SJSA1 (cell line): ENCODE measurements around the gene KRTAP10-5. TPM values are rescaled to one million over a fixed set of nuclear protein-coding genes. Genes with fewer than 3 reads are reported as not detected.
"Not testable (repeated sequence)": the region's sequence is repeated elsewhere in the genome, so short reads cannot be mapped to it uniquely, and the experiment has no call there.

ENCODE experiments used
- DNase-seq, 2 experiments: peaks; one replicate each; pipeline ENCODE4 v3.0.0-alpha.2; 2015 to 2020; ENCODE audit warnings: low spot score in 2 of 2, low read depth in 1 of 2
- H3K27ac ChIP-seq: fragments of 250-450 bp; sonication (Bioruptor Pico); 2 replicates; pipeline ENCODE4 v1.5.1; 2020; ENCODE audit warnings: mild to moderate bottlenecking, moderate library complexity
- H3K27me3 ChIP-seq: fragments of 250-450 bp; sonication (Bioruptor Pico); replicated peaks from 2 replicates; pipeline ENCODE4 v1.5.1; 2020; ENCODE audit warnings: mild to moderate bottlenecking, moderate library complexity
- H3K36me3 ChIP-seq: fragments of 250-450 bp; sonication (Bioruptor Pico); 2 replicates; pipeline ENCODE4 v1.5.1; 2020; ENCODE audit warnings: mild to moderate bottlenecking
- H3K4me1 ChIP-seq: fragments of 250-450 bp; sonication (Bioruptor Pico); replicated peaks from 2 replicates; pipeline ENCODE4 v1.6.1; 2021; ENCODE audit warnings: mild to moderate bottlenecking
- H3K4me3 ChIP-seq: fragments of 250-450 bp; sonication (Bioruptor Pico); 2 replicates; pipeline ENCODE4 v1.5.1; 2020; ENCODE audit warnings: mild to moderate bottlenecking
- H3K9me3 ChIP-seq: fragments of 250-450 bp; sonication (Bioruptor Pico); replicated peaks from 2 replicates; pipeline ENCODE4 v1.5.1; 2020; ENCODE audit warnings: mild to moderate bottlenecking
- total RNA-seq: library from RNA; depleted of rRNA; stranded (reverse); fragments of >200 nt; shearing (Covaris generic); gene quantifications from 2 replicates; pipeline ENCODE4 v1.2.3, GENCODE V29; 2014; rRNA removed

KRTAP10-5 gene, protein sequence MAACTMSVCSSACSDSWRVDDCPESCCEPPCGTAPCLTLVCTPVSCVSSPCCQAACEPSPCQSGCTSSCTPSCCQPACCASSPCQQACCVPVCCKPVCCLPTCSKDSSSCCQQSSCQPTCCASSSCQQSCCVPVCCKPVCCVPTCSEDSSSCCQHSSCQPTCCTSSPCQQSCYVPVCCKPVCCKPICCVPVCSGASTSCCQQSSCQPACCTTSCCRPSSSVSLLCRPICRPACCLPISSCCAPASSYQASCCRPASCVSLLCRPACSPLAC
- not detected in 2 replicates for total RNA-seq

GRCh38 chr21:44580231-44580821, at the start of gene KRTAP10-5:
KRTAP10-5 (minus strand) TSS chr21:44580604; CDS start chr21:44580578, 26 bp downstream.
- H3K4me1 ChIP-seq, H3K4me3 ChIP-seq, H3K27ac ChIP-seq, DNase-seq, H3K9me3 ChIP-seq, H3K27me3 ChIP-seq, H3K36me3 ChIP-seq: not testable (repeated sequence)

GRCh38 chr21:44628707-44629391, 48.4 kb upstream of the KRTAP10-5 start:
- Histone ChIP-seq H3K27ac (no peak overlapping the region), H3K4me1 (no peaks in the 10 kb centered on the region), H3K4me3 (no peak overlapping the region), H3K27me3 (no peaks in the 10 kb centered on the region), H3K9me3 (peaks cover 12% of the 10 kb centered on the region), H3K36me3 (no peaks in the 10 kb centered on the region)
- no peak for DNase-seq

DNA sequence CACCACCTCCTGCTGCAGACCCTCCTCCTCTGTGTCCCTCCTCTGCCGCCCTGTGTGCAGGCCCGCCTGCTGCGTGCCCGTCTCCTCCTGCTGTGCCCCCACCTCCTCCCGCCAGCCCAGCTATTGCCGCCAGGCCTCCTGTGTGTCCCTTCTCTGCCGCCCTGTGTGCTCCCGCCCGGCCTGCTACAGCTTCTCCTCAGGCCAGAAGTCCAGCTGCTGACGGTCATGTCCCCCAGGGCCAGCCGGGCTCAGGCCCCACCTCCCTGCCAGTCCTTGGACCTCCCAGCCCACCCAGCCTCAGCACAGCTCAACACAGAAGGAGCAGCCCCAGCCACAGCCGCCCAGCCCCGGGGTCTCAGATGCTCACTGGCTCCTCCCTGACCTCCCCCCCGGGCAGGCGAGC, 47.4 kb upstream of the KRTAP10-5 start:
- not testable (repeated sequence) for H3K36me3 ChIP-seq, DNase-seq, H3K4me3 ChIP-seq, H3K27ac ChIP-seq, H3K4me1 ChIP-seq, H3K27me3 ChIP-seq
- peaks cover 12% of the 10 kb centered on the region for H3K9me3 ChIP-seq

GRCh38 chr21:44627181-44627822, 46.9 kb upstream of the KRTAP10-5 start:
- not testable (repeated sequence) for H3K27ac ChIP-seq, H3K4me1 ChIP-seq, H3K36me3 ChIP-seq, H3K27me3 ChIP-seq, DNase-seq, H3K4me3 ChIP-seq
- peaks cover 12% of the 10 kb centered on the region for H3K9me3 ChIP-seq

DNA sequence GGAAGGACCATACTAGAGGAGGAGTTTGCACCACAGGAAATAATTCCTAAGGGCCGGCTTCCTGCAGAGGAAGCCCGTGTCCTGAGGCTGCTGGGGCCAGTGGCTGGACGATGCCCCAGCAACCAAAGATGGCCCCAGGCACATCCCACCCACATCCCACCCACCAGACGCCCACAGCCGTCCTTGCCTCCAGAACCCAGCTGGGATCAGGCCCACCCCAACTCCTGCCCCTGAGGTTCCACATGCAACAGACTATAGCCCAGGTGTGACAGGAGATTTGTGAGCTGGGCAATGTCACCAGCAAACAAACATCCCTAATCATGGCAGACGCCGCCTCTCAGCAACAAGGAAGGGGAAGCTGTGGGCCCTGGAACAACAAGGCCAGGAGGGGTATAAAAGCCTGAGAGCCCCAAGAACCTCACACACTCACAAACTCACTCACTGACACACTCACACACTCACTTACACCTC, 46.3 kb upstream of the KRTAP10-5 start, which contains the start of gene KRTAP10-9:
Gene KRTAP10-9 (plus strand): TSS at position 421 of the 471 bp plus-strand sequence. CDS start 79 bp downstream, outside the sequence.
- H3K4me1 ChIP-seq, result no peaks in the 10 kb centered on the region
- H3K27me3 ChIP-seq, result no peaks in the 10 kb centered on the region
- no peaks in the 10 kb centered on the region for H3K36me3 ChIP-seq
- no peak for DNase-seq
- H3K27ac ChIP-seq, result no peak within 1 kb of the TSS
- H3K4me3 ChIP-seq, result no peak within 1 kb of the TSS
- peaks cover 10% of the 10 kb centered on the region for H3K9me3 ChIP-seq

DNA sequence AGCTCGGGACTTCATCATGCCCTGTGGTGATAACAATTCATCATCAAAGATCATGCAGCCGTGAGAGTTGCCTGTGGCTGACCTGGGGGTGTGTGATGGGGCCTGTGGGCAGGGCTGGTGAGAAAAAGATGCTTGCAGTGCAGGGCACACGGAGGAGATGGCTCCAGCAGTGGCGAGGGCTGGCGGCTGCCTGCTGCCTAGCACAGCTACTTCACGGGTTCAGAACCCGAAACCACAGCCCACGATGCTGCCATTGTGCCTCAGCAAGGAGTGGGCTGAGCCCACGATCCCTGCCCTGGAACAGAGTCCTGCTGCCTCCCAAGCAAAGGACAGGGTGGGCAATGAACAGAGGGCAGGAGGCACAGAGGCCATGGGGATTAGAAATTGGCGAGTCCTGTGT, 45.9 kb upstream of the KRTAP10-5 start:
- Histone ChIP-seq H3K27ac (no peak overlapping the region), H3K4me1 (no peaks in the 10 kb centered on the region), H3K27me3 (no peaks in the 10 kb centered on the region), H3K4me3 (no peak overlapping the region), H3K9me3 (peaks cover 7% of the 10 kb centered on the region), H3K36me3 (no peaks in the 10 kb centered on the region)
- DNase-seq, result no peak

GRCh38 chr21:44625756-44626155, 45.4 kb upstream of the KRTAP10-5 start:
- Histone ChIP-seq H3K36me3 (no peaks in the 10 kb centered on the region), H3K27me3 (no peaks in the 10 kb centered on the region), H3K4me1 (no peaks in the 10 kb centered on the region)

DNA sequence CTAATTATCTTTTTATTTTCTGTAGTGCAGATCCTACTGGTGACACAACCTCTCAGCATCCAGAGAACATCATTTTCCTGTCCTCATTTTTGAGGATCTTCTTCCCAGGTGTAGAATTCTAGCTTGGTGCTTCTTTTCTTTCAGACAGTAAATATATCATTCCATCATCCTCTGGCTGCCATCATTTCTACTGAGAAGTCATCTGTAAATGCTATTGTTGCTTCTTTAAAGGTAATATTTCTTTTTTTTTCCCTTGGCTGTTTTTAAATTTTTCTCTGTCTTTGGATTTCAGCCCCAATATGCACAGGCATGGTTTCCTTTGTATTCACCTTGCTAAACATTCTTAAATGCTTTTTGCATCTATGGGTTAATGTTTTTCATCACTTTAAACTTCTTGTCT, 43.2 kb upstream of the KRTAP10-5 start:
- Histone ChIP-seq H3K4me3 (no peak overlapping the region), H3K27me3 (no peaks in the 10 kb centered on the region), H3K27ac (no peak overlapping the region), H3K9me3 (peaks cover 14% of the 10 kb centered on the region), H3K4me1 (no peaks in the 10 kb centered on the region), H3K36me3 (no peaks in the 10 kb centered on the region)
- DNase-seq, result no peak

More at GRCh38 chr21:44625756-44626155, 45.4 kb upstream of the KRTAP10-5 start:
- DNase-seq, result no peak
- Histone ChIP-seq H3K9me3 (peaks cover 7% of the 10 kb centered on the region), H3K27ac (no peak overlapping the region), H3K4me3 (no peak overlapping the region)

GRCh38 chr21:44619886-44620285, 39.5 kb upstream of the KRTAP10-5 start:
- H3K36me3 ChIP-seq, result no peaks in the 10 kb centered on the region
- no peak overlapping the region for H3K27ac ChIP-seq
- H3K9me3 ChIP-seq, result peaks cover 13% of the 10 kb centered on the region
- no peak overlapping the region for H3K4me3 ChIP-seq
- peaks cover 4% of the 10 kb centered on the region; the same call in 1 of the 2 replicates for H3K27me3 ChIP-seq
- H3K4me1 ChIP-seq, result no peaks in the 10 kb centered on the region
- DNase-seq, result no peak

DNA sequence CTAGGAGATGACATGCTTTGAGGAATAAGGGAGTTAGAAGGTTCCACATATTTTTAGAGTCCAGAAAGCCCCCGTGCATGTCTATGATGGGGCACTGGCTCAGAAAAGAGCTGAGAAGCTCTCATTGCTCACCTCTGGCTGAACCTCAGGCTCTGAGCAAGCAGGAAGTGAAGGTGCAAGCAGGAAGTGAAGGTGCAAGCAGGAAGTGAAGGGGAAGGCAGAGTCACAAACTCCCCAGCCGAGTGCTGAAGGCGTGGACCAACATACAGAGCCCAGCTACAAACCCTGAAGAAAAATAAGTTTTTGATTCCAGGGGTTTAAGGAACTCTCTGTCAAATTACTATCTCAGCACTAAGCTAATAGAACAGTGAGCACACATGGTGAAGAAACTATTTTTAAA, 38.5 kb upstream of the KRTAP10-5 start:
- peaks cover 6% of the 10 kb centered on the region for H3K9me3 ChIP-seq
- H3K36me3 ChIP-seq, result no peaks in the 10 kb centered on the region
- DNase-seq, result no peak
- peaks cover 4% of the 10 kb centered on the region; the same call in 1 of the 2 replicates for H3K27me3 ChIP-seq
- no peaks in the 10 kb centered on the region for H3K4me1 ChIP-seq
- no peak overlapping the region for H3K4me3 ChIP-seq
- H3K27ac ChIP-seq, result no peak overlapping the region

GRCh38 chr21:44618504-44618903, 38.1 kb upstream of the KRTAP10-5 start:
- no peak overlapping the region for H3K27ac ChIP-seq
- H3K9me3 ChIP-seq, result peaks cover 6% of the 10 kb centered on the region
- H3K36me3 ChIP-seq, result no peaks in the 10 kb centered on the region
- DNase-seq, result no peak
- H3K4me1 ChIP-seq, result no peaks in the 10 kb centered on the region
- H3K4me3 ChIP-seq, result no peak overlapping the region
- peaks cover 4% of the 10 kb centered on the region; the same call in 1 of the 2 replicates for H3K27me3 ChIP-seq

DNA sequence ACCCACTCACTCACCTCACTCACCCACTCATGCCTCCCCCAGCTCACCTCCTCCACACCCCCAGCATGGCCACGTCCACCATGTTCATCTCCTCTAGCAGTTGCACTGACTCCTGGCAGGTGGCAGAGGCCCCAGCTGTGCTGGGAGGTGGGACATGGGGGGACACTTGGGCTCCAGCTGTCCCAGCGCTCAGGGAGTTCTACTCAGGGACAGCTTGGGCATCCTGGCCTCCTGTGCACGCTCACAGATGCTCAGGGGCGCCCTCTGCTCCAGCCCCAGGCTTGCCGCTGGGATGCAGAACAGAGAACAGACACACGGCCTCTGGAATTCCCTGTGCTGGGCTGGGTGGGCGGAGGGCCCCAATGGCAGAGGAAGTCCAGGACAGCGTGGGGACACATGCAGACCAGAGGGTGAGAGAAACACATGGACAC, 36.7 kb upstream of the KRTAP10-5 start:
- no peaks in the 10 kb centered on the region for H3K4me1 ChIP-seq
- H3K36me3 ChIP-seq, result no peaks in the 10 kb centered on the region
- DNase-seq, result no peak
- H3K4me3 ChIP-seq, result no peak overlapping the region
- H3K27ac ChIP-seq, result no peak overlapping the region
- peaks cover 4% of the 10 kb centered on the region; the same call in 1 of the 2 replicates for H3K27me3 ChIP-seq
- peaks cover 6% of the 10 kb centered on the region for H3K9me3 ChIP-seq

DNA sequence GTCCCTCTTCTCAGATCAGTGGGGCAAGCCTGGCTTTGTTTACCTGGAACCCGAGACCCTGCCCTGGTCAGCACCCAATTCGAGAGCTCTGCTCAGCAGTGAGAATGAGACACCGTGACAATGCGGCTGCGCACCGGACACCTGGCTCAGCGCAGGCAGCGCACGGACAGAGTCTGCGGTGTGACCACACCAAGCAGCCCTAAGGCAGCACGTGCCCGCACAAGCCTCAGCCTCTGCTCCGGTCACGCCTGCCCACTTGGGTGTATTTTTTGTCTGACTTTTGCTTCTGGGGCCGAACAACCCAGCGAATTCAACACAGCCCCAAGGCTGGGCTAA, 36.2 kb upstream of the KRTAP10-5 start:
- Histone ChIP-seq H3K9me3 (peaks cover 6% of the 10 kb centered on the region), H3K27ac (no peak overlapping the region), H3K4me1 (no peaks in the 10 kb centered on the region), H3K4me3 (no peak overlapping the region), H3K27me3 (peaks cover 4% of the 10 kb centered on the region; the same call in 1 of the 2 replicates), H3K36me3 (no peaks in the 10 kb centered on the region)
- DNase-seq, result no peak
